Activated B cell treated with CpG ODN at 0.5 μM for 24 hours (primary cell): ENCODE results near the gene NTF3. TPM values are rescaled to one million over a fixed set of nuclear protein-coding genes. Genes with fewer than 3 reads are reported as not detected.

Experiments
- ATAC-seq: fragments of 200-7000 bp; cut with Tn5 transposase; one replicate; pipeline ENCODE4 v1.10.0; 2021; ENCODE audit warnings: low read depth, mild to moderate bottlenecking, moderate library complexity
- CTCF ChIA-PET: fragments of 350-600 bp; sonication (Branson Sonifier 250); formaldehyde crosslinking; loops from one replicate; lab custom pipeline; 2021; ENCODE audit warnings: antibody characterized with exemption; lab: Charles Lee
- POLR2A ChIA-PET: fragments of 350-600 bp; sonication (Branson Sonifier 250); formaldehyde crosslinking; loops from one replicate; lab custom pipeline; 2021; ENCODE audit warnings: antibody characterized with exemption; lab: Charles Lee
- DNase-seq: peaks from one replicate; pipeline ENCODE4 v3.0.0; 2022
- H3K27ac Mint-ChIP-seq: one replicate; pipeline ENCODE4 v1.8.0; 2020; ENCODE audit warnings: mixed read lengths
- H3K27me3 Mint-ChIP-seq: one replicate; pipeline ENCODE4 v1.8.0; 2021; ENCODE audit warnings: mixed read lengths
- H3K36me3 Mint-ChIP-seq: one replicate; pipeline ENCODE4 v1.8.0; 2021; ENCODE audit warnings: low read depth, mixed read lengths
- H3K4me1 Mint-ChIP-seq: one replicate; pipeline ENCODE4 v1.8.0; 2021; ENCODE audit warnings: mixed read lengths
- H3K4me3 Mint-ChIP-seq: one replicate; pipeline ENCODE4 v1.8.0; 2020; ENCODE audit warnings: mild to moderate bottlenecking, mixed read lengths
- H3K9me3 Mint-ChIP-seq: one replicate; pipeline ENCODE4 v1.8.0; 2020; ENCODE audit warnings: mixed read lengths
- intact Hi-C: fragments of 100-400 bp; cut with micrococcal nuclease; formaldehyde crosslinking; loops from one replicate; pipeline ENCODE4 v1.15.1; 2024
- total RNA-seq: library from RNA; stranded (reverse); gene quantifications from 2 replicates; pipeline ENCODE4 v1.2.3, GENCODE V29; 2022
- TF ChIP-seq, protein P1 (sequence below): fragments of 200-600 bp; IDR thresholded peaks from one replicate; pipeline ENCODE4 v1.8.0; 2022; ENCODE audit warnings: antibody characterized with exemption, mild to moderate bottlenecking

The NTF3 gene
- total RNA-seq, 1 donor from 2014 or later = not detected

GRCh38 chr12:5442251-5443006 lies 10.5 kb downstream of the NTF3 start:
- intact Hi-C loops = no loop called here
- POLR2A ChIA-PET = no interaction called here

DNA sequence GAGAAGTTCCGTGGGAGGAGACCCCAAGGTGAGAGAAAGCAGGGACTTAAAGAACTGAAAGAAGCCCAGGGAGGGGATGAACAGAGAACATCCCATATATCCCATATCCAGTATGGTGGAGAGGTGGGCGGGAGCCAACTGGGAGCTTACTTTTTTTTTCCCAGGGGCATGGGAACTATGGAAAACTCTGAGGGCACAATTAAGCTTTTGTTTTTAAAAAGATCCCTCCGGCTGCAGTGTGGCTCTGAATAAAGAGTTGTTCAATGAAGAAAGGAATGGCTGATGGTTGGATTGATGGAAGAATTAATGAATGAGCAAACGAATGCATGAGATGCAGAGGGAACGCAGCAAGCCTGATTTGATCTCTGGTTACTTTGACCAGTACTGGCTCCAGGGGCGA lies 12.6 kb downstream of the NTF3 start:
- POLR2A ChIA-PET = no interaction called here
- ATAC-seq = no peak
- H3K27ac Mint-ChIP-seq = no peak overlapping the region
- CTCF ChIA-PET = no interaction called here
- intact Hi-C loops = no loop called here
- TF ChIP-seq, protein P1, sequence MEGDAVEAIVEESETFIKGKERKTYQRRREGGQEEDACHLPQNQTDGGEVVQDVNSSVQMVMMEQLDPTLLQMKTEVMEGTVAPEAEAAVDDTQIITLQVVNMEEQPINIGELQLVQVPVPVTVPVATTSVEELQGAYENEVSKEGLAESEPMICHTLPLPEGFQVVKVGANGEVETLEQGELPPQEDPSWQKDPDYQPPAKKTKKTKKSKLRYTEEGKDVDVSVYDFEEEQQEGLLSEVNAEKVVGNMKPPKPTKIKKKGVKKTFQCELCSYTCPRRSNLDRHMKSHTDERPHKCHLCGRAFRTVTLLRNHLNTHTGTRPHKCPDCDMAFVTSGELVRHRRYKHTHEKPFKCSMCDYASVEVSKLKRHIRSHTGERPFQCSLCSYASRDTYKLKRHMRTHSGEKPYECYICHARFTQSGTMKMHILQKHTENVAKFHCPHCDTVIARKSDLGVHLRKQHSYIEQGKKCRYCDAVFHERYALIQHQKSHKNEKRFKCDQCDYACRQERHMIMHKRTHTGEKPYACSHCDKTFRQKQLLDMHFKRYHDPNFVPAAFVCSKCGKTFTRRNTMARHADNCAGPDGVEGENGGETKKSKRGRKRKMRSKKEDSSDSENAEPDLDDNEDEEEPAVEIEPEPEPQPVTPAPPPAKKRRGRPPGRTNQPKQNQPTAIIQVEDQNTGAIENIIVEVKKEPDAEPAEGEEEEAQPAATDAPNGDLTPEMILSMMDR = no peak
- no peaks in the 10 kb centered on the region for H3K36me3 Mint-ChIP-seq
- H3K4me1 Mint-ChIP-seq = peaks cover 14% of the 10 kb centered on the region
- no peaks in the 10 kb centered on the region for H3K27me3 Mint-ChIP-seq
- no peak for DNase-seq
- no peaks in the 10 kb centered on the region for H3K9me3 Mint-ChIP-seq
- no peak overlapping the region for H3K4me3 Mint-ChIP-seq

More at GRCh38 chr12:5442251-5443006, 10.5 kb downstream of the NTF3 start:
- peaks cover 14% of the 10 kb centered on the region for H3K4me1 Mint-ChIP-seq
- peaks cover 10% of the 10 kb centered on the region for H3K27me3 Mint-ChIP-seq
- no peak overlapping the region for H3K4me3 Mint-ChIP-seq
- CTCF ChIA-PET = no interaction called here
- peaks cover 3% of the 10 kb centered on the region for H3K9me3 Mint-ChIP-seq
- ATAC-seq (no peak), DNase-seq (no peak)
- TF ChIP-seq, protein P1 = no peak
- H3K36me3 Mint-ChIP-seq = no peaks in the 10 kb centered on the region
- H3K27ac Mint-ChIP-seq = no peak overlapping the region

DNA sequence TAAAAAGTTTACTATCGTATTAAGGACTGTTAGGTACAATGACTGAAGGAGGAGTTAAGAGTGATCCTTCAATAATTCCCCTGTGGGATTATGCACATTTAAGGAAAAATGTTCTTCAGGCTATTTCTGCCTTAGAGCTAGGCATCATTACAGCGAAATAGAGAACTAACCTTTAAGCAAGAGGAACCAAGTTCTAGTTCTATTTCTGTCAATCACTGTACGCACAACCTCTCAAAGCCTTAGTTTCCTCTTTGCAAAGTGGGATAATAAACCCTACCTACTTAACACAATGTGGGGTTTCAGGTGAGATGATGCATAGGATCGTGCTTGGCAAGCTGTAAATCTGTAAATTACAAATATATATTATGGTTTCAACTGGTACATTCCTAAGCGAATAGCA lies 15.4 kb downstream of the NTF3 start:
- H3K4me1 Mint-ChIP-seq = no peaks in the 10 kb centered on the region
- intact Hi-C loops = no loop called here

GRCh38 chr12:5451251-5451650 lies 19.3 kb downstream of the NTF3 start:
- CTCF ChIA-PET = no interaction called here
- H3K9me3 Mint-ChIP-seq = no peaks in the 10 kb centered on the region
- no peak overlapping the region for H3K4me3 Mint-ChIP-seq
- no peak overlapping the region for H3K27ac Mint-ChIP-seq
- intact Hi-C loops = no loop called here
- TF ChIP-seq, protein P1 = no peak
- H3K36me3 Mint-ChIP-seq = no peaks in the 10 kb centered on the region
- DNase-seq = no peak
- H3K4me1 Mint-ChIP-seq = peaks cover 3% of the 10 kb centered on the region
- ATAC-seq = no peak
- POLR2A ChIA-PET = no interaction called here
- H3K27me3 Mint-ChIP-seq = peaks cover 4% of the 10 kb centered on the region

More for the DNA sequence above, 15.4 kb downstream of the NTF3 start:
- ChIA-PET CTCF (no interaction called here), POLR2A (no interaction called here)
- ATAC-seq (no peak), DNase-seq (no peak)
- Mint-ChIP-seq H3K27me3 (peaks cover 4% of the 10 kb centered on the region), H3K27ac (no peak overlapping the region), H3K9me3 (no peaks in the 10 kb centered on the region), H3K4me3 (no peak overlapping the region), H3K36me3 (no peaks in the 10 kb centered on the region)
- TF ChIP-seq, protein P1 = no peak

GRCh38 chr12:5452569-5452968 lies 20.7 kb downstream of the NTF3 start:
- DNase-seq (no peak), ATAC-seq (no peak)
- Mint-ChIP-seq H3K4me3 (no peak overlapping the region), H3K36me3 (no peaks in the 10 kb centered on the region), H3K27me3 (peaks cover 4% of the 10 kb centered on the region), H3K27ac (no peak overlapping the region), H3K9me3 (no peaks in the 10 kb centered on the region), H3K4me1 (peaks cover 14% of the 10 kb centered on the region)
- TF ChIP-seq, protein P1 = no peak
- ChIA-PET POLR2A (no interaction called here), CTCF (no interaction called here)
- intact Hi-C loops = no loop called here
